H1 (cell line): Measurements from ENCODE around the gene ECSIT. TPM values are rescaled to one million over a fixed set of nuclear protein-coding genes. Genes with fewer than 3 reads are reported as not detected.

ENCODE experiments used
- CTCF ChIA-PET: fragments of 300-600 bp; sonication (Branson Sonifier 250); formaldehyde crosslinking; loops from one replicate; lab custom pipeline; 2021; ENCODE audit not compliant: partially characterized antibody; lab: Charles Lee
- POLR2A ChIA-PET: fragments of 300-600 bp; sonication (Branson Sonifier 250); formaldehyde crosslinking; loops from one replicate; lab custom pipeline; 2021; ENCODE audit warnings: inconsistent platforms; ENCODE audit not compliant: partially characterized antibody; lab: Charles Lee
- DNase-seq, 2 experiments: peaks; one replicate each; pipeline versions ENCODE4 v3.0.0 to v3.0.0-alpha.2; 2010 to 2022; ENCODE audit warnings: low spot score in 2 of 2, low read depth in 1 of 2, mixed read lengths in 1 of 2
- FAIRE-seq: peaks from 2 replicates; lab custom pipeline; 2011; peaks lifted over from hg19 to GRCh38; lab: Jason Lieb, UNC
- H2AFZ ChIP-seq: 2 replicates; pipeline ENCODE4 v1.8.1; 2012; ENCODE audit warnings: low read length, inconsistent platforms
- H2AK5ac ChIP-seq: 2 replicates; pipeline ENCODE4 v1.6.1; 2013; ENCODE audit warnings: low read depth, low read length
- H2BK120ac ChIP-seq: replicated peaks from 2 replicates; pipeline ENCODE3; 2013; ENCODE audit warnings: low read depth, low read length, inconsistent platforms
- H2BK12ac ChIP-seq: 2 replicates; pipeline ENCODE4 v1.6.1; 2013; ENCODE audit warnings: low read depth, low read length
- H2BK15ac ChIP-seq: 2 replicates; pipeline ENCODE4 v1.6.1; 2013; ENCODE audit warnings: low read length
- H2BK20ac ChIP-seq: 2 replicates; pipeline ENCODE4 v1.6.1; 2013; ENCODE audit warnings: low read length
- H2BK5ac ChIP-seq: 2 replicates; pipeline ENCODE4 v1.6.1; 2013; ENCODE audit warnings: low read depth, low read length
- H3K14ac ChIP-seq: 2 replicates; pipeline ENCODE4 v1.6.1; 2013; ENCODE audit warnings: inconsistent platforms; ENCODE audit not compliant: insufficient read length
- H3K18ac ChIP-seq: 2 replicates; pipeline ENCODE4 v1.6.1; 2013; ENCODE audit warnings: low read length; ENCODE audit errors: extremely low read depth
- H3K23ac ChIP-seq: 2 replicates; pipeline ENCODE4 v1.6.1; 2013; ENCODE audit warnings: inconsistent platforms; ENCODE audit not compliant: insufficient read length
- H3K23me2 ChIP-seq: 2 replicates; pipeline ENCODE4 v1.6.1; 2013; ENCODE audit warnings: low read depth, low read length
- H3K27ac ChIP-seq: 2 replicates; pipeline ENCODE4 v1.6.1; 2011; ENCODE audit warnings: low read depth, low read length, inconsistent platforms
- H3K27me3 ChIP-seq, 4 experiments: replicated peaks in 1 of 4; 1 replicate in 1 of 4; 2 replicates in 3 of 4; pipeline versions ENCODE4 v1.6.1 to v1.8.1; 2011 to 2013; ENCODE audit warnings: low read length in 3 of 4, mild to moderate bottlenecking in 3 of 4, inconsistent platforms in 2 of 4, mixed read lengths in 2 of 4, moderate library complexity in 1 of 4; ENCODE audit not compliant: control insufficient read depth in 3 of 4, insufficient read depth in 3 of 4; ENCODE audit errors: extremely low read depth in 1 of 4
- H3K36me3 ChIP-seq, 4 experiments: 2 replicates each; pipeline versions ENCODE4 v1.6.1 to v1.8.1; 2011 to 2013; ENCODE audit warnings: mild to moderate bottlenecking in 4 of 4, low read length in 3 of 4, moderate library complexity in 2 of 4, control low read depth in 1 of 4, inconsistent platforms in 1 of 4; ENCODE audit not compliant: insufficient read depth in 4 of 4, control insufficient read depth in 2 of 4
- H3K4ac ChIP-seq: replicated peaks from 2 replicates; pipeline ENCODE3; 2013; ENCODE audit warnings: low read length, low read depth, mixed read lengths, inconsistent platforms; ENCODE audit not compliant: insufficient read length
- H3K4me1 ChIP-seq, 4 experiments: replicated peaks in 1 of 4; 1 replicate in 1 of 4; 2 replicates in 3 of 4; pipeline versions ENCODE4 v1.6.1 to v1.8.1; 2011 to 2013; ENCODE audit warnings: low read length in 3 of 4, inconsistent platforms in 2 of 4, mixed read lengths in 1 of 4; ENCODE audit not compliant: insufficient read depth in 4 of 4, control insufficient read depth in 3 of 4
- H3K4me2 ChIP-seq, 2 experiments: 2 replicates each; pipeline versions ENCODE4 v1.6.1 to v1.8.1; 2011 to 2013; ENCODE audit warnings: low read depth in 2 of 2, low read length in 2 of 2, control low read depth in 1 of 2, inconsistent platforms in 1 of 2, mild to moderate bottlenecking in 1 of 2; ENCODE audit not compliant: insufficient read depth in 1 of 2
- H3K4me3 ChIP-seq, 4 experiments: fragments of 200-600, 300-600 bp in 1 of 4; sonication (generic), shearing (Covaris generic), sonication (Bioruptor Twin) in 1 of 4; 2 replicates each; pipeline versions ENCODE4 v1.5.1 to v1.8.1; 2011 to 2016; ENCODE audit warnings: low read length in 4 of 4, low read depth in 3 of 4, control low read depth in 2 of 4, inconsistent platforms in 2 of 4, mild to moderate bottlenecking in 2 of 4, mixed read lengths in 1 of 4, moderate library complexity in 1 of 4; ENCODE audit not compliant: insufficient read depth in 2 of 4; ENCODE audit errors: extremely low read depth in 1 of 4
- H3K56ac ChIP-seq: replicated peaks from 2 replicates; pipeline ENCODE3; 2013; ENCODE audit warnings: low read depth, mild to moderate bottlenecking, mixed read lengths, low read length, inconsistent platforms; ENCODE audit not compliant: insufficient read length
- H3K79me1 ChIP-seq: 2 replicates; pipeline ENCODE4 v1.6.1; 2013; ENCODE audit warnings: low read depth, low read length, control low read depth
- H3K79me2 ChIP-seq, 2 experiments: 2 replicates each; pipeline versions ENCODE4 v1.6.1 to v1.8.1; 2012 to 2013; ENCODE audit warnings: low read length in 2 of 2, mild to moderate bottlenecking in 2 of 2, inconsistent platforms in 1 of 2; ENCODE audit not compliant: insufficient read depth in 2 of 2, control insufficient read depth in 1 of 2
- H3K9ac ChIP-seq, 4 experiments: replicated peaks in 1 of 4; 1 replicate in 1 of 4; 2 replicates in 3 of 4; pipeline versions ENCODE4 v1.6.1 to v1.8.1; 2011 to 2013; ENCODE audit warnings: low read depth in 3 of 4, low read length in 3 of 4, control low read depth in 2 of 4, mild to moderate bottlenecking in 2 of 4, moderate library complexity in 2 of 4, inconsistent platforms in 1 of 4; ENCODE audit errors: extremely low read depth in 1 of 4
- H3K9me3 ChIP-seq, 2 experiments: 2 replicates each; pipeline versions ENCODE4 v1.6.1 to v1.8.1; 2012 to 2013; ENCODE audit warnings: mild to moderate bottlenecking in 2 of 2, moderate library complexity in 2 of 2, control low read depth in 1 of 2, inconsistent platforms in 1 of 2, low read depth in 1 of 2, low read length in 1 of 2, mixed read lengths in 1 of 2; ENCODE audit not compliant: insufficient read depth in 2 of 2
- H4K20me1 ChIP-seq, 2 experiments: replicated peaks in 1 of 2; 2 replicates each; pipeline versions ENCODE3 to v1.8.1; 2011 to 2013; ENCODE audit warnings: inconsistent platforms in 2 of 2, low read length in 2 of 2, mild to moderate bottlenecking in 1 of 2; ENCODE audit not compliant: insufficient read depth in 2 of 2, control insufficient read depth in 1 of 2
- H4K5ac ChIP-seq: 2 replicates; pipeline ENCODE4 v1.6.1; 2013; ENCODE audit warnings: low read length, low read depth, mixed read lengths, inconsistent platforms; ENCODE audit not compliant: insufficient read length
- H4K8ac ChIP-seq: 2 replicates; pipeline ENCODE4 v1.8.0; 2013; ENCODE audit warnings: mild to moderate bottlenecking, moderate library complexity, low read length, inconsistent platforms; ENCODE audit not compliant: insufficient read depth; ENCODE audit errors: extremely low read depth
- H4K91ac ChIP-seq: replicated peaks from 2 replicates; pipeline ENCODE3; 2013; ENCODE audit warnings: low read length, mixed read lengths, inconsistent platforms; ENCODE audit not compliant: insufficient read length
- ASH2L ChIP-seq: fragments of 200-600, 300-600 bp; sonication (generic); IDR thresholded peaks from one replicate; pipeline ENCODE4 v1.7.1; 2017; ENCODE audit warnings: low read length
- CREB1 ChIP-seq: IDR thresholded peaks from 2 replicates; pipeline ENCODE4 v1.6.1; 2012; ENCODE audit warnings: inconsistent platforms
- EZH2 ChIP-seq: fragments of 200-600 bp; sonication (generic); IDR thresholded peaks from 2 replicates; pipeline ENCODE4 v1.7.1; 2012; ENCODE audit warnings: low read depth, mild to moderate bottlenecking, moderate library complexity, low read length, inconsistent platforms; ENCODE audit not compliant: severe bottlenecking
- JUND ChIP-seq: IDR thresholded peaks from 2 replicates; pipeline ENCODE4 v1.6.1; 2011; ENCODE audit warnings: mild to moderate bottlenecking, improper control_type of control experiment, low read length
- MAFK ChIP-seq: IDR thresholded peaks from 2 replicates; pipeline ENCODE4 v1.6.1; 2012; ENCODE audit warnings: low read depth, mild to moderate bottlenecking, improper control_type of control experiment, low read length
- NANOG ChIP-seq: IDR thresholded peaks from 2 replicates; pipeline ENCODE4 v1.6.1; 2011; ENCODE audit warnings: low read length, low read depth, mild to moderate bottlenecking, inconsistent platforms; ENCODE audit not compliant: insufficient read depth, poor library complexity, severe bottlenecking
- RNF2 ChIP-seq: fragments of 200-900, 300-1000 bp; sonication (generic); IDR thresholded peaks from 2 replicates; pipeline ENCODE4 v1.7.1; 2016; ENCODE audit warnings: borderline replicate concordance, low read depth, mild to moderate bottlenecking, antibody characterized with exemption, low read length; ENCODE audit not compliant: poor library complexity, severe bottlenecking; ENCODE audit errors: missing control alignments
- SIX5 ChIP-seq: IDR thresholded peaks from 2 replicates; pipeline ENCODE4 v1.6.1; 2011; ENCODE audit warnings: mild to moderate bottlenecking, low read depth, low read length
- WGBS, 2 experiments: shearing (Covaris generic) in 1 of 2; methylation state at CpG; one replicate each; pipeline versions ENCODE4 v1.1.6 to v1.1.7; 2013 to 2015; ENCODE audit warnings: low lambda C conversion rate in 2 of 2, mixed read lengths in 2 of 2, inconsistent platforms in 1 of 2, low coverage in 1 of 2, missing lambda C conversion rate in 1 of 2; ENCODE audit not compliant: insufficient replicate concordance in 2 of 2, insufficient coverage in 1 of 2, insufficient read length in 1 of 2; ENCODE audit errors: extremely low coverage in 1 of 2, missing lambda C conversion rate in 1 of 2; 5-methylcytosine and 5-hydroxymethylcytosine counted together
- polyA plus RNA-seq, 7 experiments: library from polyadenylated mRNA; depleted of rRNA in 3 of 7; stranded (reverse) in 5 of 7; unstranded in 2 of 7; fragments of >200 nt in 5 of 7; fragments of 200-250 nt in 2 of 7; gene quantifications; 1 replicate in 5 of 7; 2 replicates in 1 of 7; 4 replicates in 1 of 7; pipeline versions ENCODE4 v1.2.1 to v1.2.3, GENCODE V29; 2011 to 2013; ENCODE audit warnings: missing spikeins in 2 of 7, mixed read lengths in 2 of 7
- total RNA-seq: library from RNA; stranded (reverse); fragmentation: NEBNext Ultra II Directional; extraction: Animal tissue kit (Norgen Biotek cat#: 25700); gene quantifications from 2 replicates; pipeline ENCODE4 v1.2.1, GENCODE V29; 2021
- TF ChIP-seq, protein P1 (sequence below), 3 experiments: IDR thresholded peaks; 1 replicate in 2 of 3; 2 replicates in 1 of 3; pipeline versions ENCODE4 v1.5.1 to v1.6.1; 2011; ENCODE audit warnings: low read length in 3 of 3, mild to moderate bottlenecking in 3 of 3, inconsistent platforms in 2 of 3, low read depth in 1 of 3, moderate library complexity in 1 of 3; ENCODE audit not compliant: insufficient read depth in 1 of 3; ENCODE audit errors: control extremely low read depth in 1 of 3

The ECSIT gene
- total and polyA plus RNA-seq, 2 of the 8 experiments (the other 6 are each of a cell fraction or from before 2014, with no cell fraction given): 55.7 to 74.1 TPM

DNA sequence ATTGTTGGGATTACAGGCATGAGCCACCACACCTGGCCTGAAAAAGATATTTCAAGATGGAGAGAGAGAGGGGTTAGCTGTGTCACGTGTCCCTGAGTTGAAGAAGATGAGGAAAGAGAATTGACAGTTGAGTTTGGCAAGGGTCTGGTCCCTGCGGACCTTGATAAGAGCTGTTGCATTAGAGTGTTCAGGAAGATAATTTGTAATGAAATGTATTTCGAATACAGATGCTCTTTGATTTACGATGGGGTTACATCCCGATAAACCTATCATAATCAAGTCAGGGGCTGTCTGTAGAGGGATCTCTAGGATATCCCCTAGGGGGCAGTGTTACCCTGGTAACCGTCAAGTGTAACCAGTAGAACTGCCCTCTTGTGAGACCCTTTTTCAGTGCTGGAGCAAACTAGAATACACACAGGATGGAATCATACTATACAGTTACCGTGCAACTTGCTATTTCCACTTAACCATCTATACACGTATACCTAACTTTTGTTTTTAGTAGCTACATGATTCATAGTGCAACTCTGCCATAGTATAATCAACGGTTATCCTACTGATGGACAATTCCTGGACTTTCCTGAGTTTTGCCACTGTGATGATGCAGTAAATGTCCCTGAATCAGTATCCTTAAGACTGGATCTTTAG lies 31.6 kb upstream of the ECSIT start:
- DNase-seq (peak in 1 of 2 experiments; percentile 65), FAIRE-seq (no peak)
- Histone ChIP-seq H2BK15ac (no peak overlapping the region), H2BK120ac (no peak overlapping the region), H3K14ac (no peak overlapping the region), H3K4ac (no peak overlapping the region), H2BK12ac (no peak overlapping the region), H3K4me2 (peak overlapping the region; percentile 47 to 87; a peak in 1 of 4 replicates), H4K8ac (no peak overlapping the region), H4K91ac (no peak overlapping the region), H3K9ac (no peak overlapping the region), H3K27me3 (no peaks in the 10 kb centered on the region), H3K36me3 (no peaks in the 10 kb centered on the region; a peak in 1 of 8 replicates), H3K79me2 (peaks cover 4 to 30% of the 10 kb centered on the region in 2 experiments; a peak in 3 of 4 replicates), H3K56ac (no peak overlapping the region), H4K20me1 (peaks cover 0 to 9% of the 10 kb centered on the region in 2 experiments), H2BK5ac (no peak overlapping the region), H3K23me2 (peaks cover 7% of the 10 kb centered on the region; the same call in 1 of the 2 replicates), H3K4me1 (peaks cover 0 to 3% (median 0%) of the 10 kb centered on the region in 4 experiments; a peak in 4 of 7 replicates), H2AK5ac (no peak overlapping the region), H2BK20ac (no peak overlapping the region), H3K4me3 (0 out of 8 replicates have a peak overlapping the region, but pooled peaks of 1 of the 4 experiments have one; percentile 82), H3K27ac (no peak overlapping the region), H3K18ac (no peak overlapping the region), H3K9me3 (no peaks in the 10 kb centered on the region), H3K23ac (no peak overlapping the region), H4K5ac (no peak overlapping the region), H3K79me1 (peaks cover 12% of the 10 kb centered on the region), H2AFZ (no peak overlapping the region)
- WGBS, 2 experiments: 36% methylated on average over 9 of the region's 9 CpGs; no CpG with 5 or more reads in 1 of the 2 experiments
- POLR2A ChIA-PET: interaction anchor here (1.0 to 2.5 kb wide), 3 partner anchors 9 to 20 kb away, joined by 5 to 8 read pairs (median 5); no protein-coding TSS in a partner anchor
- CTCF ChIA-PET: interaction anchor here (0.8 to 3.2 kb wide), 17 partner anchors 8 to 77 kb away, joined by 3 to 24 read pairs (median 4); no protein-coding TSS in a partner anchor
- TF ChIP-seq MAFK (no peak), ASH2L (no peak), RNF2 (no peak), NANOG (no peak), JUND (no peak), EZH2 (no peak), CREB1 (no peak), SIX5 (no peak)
- TF ChIP-seq, protein P1, sequence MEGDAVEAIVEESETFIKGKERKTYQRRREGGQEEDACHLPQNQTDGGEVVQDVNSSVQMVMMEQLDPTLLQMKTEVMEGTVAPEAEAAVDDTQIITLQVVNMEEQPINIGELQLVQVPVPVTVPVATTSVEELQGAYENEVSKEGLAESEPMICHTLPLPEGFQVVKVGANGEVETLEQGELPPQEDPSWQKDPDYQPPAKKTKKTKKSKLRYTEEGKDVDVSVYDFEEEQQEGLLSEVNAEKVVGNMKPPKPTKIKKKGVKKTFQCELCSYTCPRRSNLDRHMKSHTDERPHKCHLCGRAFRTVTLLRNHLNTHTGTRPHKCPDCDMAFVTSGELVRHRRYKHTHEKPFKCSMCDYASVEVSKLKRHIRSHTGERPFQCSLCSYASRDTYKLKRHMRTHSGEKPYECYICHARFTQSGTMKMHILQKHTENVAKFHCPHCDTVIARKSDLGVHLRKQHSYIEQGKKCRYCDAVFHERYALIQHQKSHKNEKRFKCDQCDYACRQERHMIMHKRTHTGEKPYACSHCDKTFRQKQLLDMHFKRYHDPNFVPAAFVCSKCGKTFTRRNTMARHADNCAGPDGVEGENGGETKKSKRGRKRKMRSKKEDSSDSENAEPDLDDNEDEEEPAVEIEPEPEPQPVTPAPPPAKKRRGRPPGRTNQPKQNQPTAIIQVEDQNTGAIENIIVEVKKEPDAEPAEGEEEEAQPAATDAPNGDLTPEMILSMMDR (IDR thresholded peaks at IDR 0.05; ENCODE audit: control extremely low read depth in 1 of 3, insufficient read depth in 1 of 3, low read depth in 1 of 3, low read length in 3 of 3): peak; percentile 8 to 85 (median 85)
